NCI-H1694 treated with DMSO at 0.1 percent for 48 hours (cell line): ENCODE results near the gene NRXN2.
A peak's percentile ranks its signal among the peaks of the same experiment; 100 is the strongest.

Experiments
- DNase-seq: peaks from one replicate; lab custom pipeline; 2025; lab: John Stamatoyannopoulos, UW

Gene NRXN2

GRCh38 chr11:64649291-64649697, 73.7 kb downstream of the NRXN2 start:
- no peak for DNase-seq

DNA sequence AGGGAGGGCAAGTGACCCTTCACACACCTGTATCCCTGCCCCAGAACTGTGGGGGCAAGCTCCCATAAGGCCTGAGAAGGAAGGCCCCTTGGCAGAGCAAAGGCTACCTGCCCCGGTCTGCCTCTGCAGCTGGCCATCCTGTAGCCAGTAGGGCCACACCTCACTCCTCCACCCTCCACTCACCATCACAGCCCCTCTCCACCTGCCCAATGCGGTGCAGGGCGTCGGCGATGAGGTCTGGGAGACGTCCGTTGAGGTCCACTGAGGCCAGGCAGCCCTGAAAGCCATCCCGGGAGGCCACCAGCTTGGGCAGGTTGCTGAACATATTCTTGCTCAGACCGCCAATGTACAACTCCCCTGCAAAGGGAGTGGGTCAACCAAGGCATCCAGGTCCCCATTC, 74.4 kb downstream of the NRXN2 start:
- no peak for DNase-seq

GRCh38 chr11:64647019-64647779, 75.8 kb downstream of the NRXN2 start:
- DNase-seq = no peak

DNA sequence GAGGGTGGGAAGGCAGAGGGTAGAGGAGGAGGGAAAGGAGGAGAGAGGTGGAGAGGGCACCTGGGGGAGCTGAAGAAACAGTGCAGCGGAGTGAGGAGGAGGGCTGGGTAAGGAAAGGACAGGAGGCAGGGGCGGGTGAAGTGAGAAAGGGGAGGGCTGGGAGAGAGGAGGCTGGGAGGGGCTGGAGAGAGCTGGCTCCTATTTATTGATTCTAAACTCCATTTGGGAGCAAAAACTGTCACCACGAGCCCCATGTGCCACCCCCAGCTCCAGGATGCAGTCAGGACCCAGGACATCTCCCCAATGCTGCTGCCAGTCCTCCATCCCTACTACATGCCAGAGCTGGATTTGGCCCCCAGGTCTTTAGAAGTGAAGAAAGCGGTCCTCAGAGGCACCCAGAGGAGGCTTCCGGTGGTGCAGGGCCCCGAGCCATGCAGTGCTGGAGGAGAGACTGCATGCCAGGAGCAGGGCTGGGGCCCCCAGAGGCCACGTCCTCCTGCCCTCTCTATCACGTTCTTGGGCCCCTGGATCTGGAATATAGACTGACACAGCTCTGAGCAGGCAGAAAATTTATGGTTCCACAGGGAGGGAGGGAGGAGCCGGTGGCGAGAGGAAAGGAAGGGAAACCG, 78.2 kb downstream of the NRXN2 start:
- no peak for DNase-seq

GRCh38 chr11:64643920-64644646, 78.9 kb downstream of the NRXN2 start:
- DNase-seq = peak; percentile 30

GRCh38 chr11:64643256-64643881, 79.6 kb downstream of the NRXN2 start:
- DNase-seq = peak; percentile 31

DNA sequence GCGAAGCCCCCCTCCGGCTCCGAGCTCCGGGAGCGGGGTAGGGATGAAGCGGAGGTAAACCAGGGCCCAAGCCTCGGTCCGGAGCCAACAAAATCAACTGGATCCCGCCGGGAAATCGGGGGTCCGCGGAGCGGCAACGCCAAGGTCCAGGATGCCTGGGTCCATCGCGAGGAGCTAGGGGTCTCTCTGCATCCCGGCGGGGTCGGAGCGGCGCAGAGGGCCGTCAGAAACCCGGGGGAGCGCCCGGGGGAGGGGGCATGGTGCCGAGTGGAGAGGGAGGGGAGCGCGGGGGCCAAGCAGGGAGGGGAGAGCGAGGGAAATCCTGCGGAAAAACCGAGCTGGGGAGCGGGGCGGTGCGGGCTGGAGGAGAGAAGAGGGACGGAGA, 80.1 kb downstream of the NRXN2 start:
- DNase-seq = no peak

- no peak for DNase-seq
Measured at GRCh38 chr11:64642418-64642735, 80.6 kb downstream of the NRXN2 start.

GRCh38 chr11:64641596-64642417, 81.2 kb downstream of the NRXN2 start:
- no peak for DNase-seq

DNA sequence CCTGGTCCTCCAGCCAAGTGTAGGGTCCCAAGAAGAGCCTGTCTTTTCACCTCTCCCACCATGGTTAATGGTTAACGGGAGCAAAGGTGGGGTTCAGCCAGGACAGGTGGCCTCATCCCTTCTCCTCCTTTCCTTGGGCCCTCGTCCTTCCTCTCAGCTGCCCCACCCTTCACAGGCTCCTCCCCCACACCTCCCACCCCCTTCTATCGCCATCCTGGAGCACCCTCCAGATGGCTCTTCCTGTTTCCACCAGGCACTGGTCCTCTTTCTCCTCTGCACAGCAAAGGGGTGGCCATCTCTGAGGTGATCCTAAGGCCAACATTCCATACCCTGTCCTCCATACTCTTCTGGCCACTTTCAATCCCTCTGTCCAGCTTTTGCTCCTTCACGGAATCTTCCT, 83.1 kb downstream of the NRXN2 start:
- DNase-seq = no peak

DNA sequence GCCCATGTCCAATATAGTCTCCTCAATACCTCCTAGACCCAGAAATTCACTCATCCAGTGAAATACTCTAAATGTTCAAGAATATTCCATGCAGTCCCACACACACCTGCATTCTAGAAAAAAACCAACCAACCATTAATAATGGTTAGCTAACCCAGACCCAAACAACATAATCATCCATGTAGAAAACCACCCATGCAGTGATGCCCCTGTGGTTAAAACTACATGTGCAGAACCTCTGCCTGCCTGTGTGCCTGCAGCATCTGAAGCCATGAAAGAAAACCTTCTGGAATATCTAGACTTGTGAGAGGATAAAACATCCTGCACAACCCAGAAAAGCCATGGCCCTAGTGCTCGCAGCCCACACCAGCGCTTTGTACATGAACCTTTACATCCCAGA, 84.2 kb downstream of the NRXN2 start:
- no peak for DNase-seq

DNA sequence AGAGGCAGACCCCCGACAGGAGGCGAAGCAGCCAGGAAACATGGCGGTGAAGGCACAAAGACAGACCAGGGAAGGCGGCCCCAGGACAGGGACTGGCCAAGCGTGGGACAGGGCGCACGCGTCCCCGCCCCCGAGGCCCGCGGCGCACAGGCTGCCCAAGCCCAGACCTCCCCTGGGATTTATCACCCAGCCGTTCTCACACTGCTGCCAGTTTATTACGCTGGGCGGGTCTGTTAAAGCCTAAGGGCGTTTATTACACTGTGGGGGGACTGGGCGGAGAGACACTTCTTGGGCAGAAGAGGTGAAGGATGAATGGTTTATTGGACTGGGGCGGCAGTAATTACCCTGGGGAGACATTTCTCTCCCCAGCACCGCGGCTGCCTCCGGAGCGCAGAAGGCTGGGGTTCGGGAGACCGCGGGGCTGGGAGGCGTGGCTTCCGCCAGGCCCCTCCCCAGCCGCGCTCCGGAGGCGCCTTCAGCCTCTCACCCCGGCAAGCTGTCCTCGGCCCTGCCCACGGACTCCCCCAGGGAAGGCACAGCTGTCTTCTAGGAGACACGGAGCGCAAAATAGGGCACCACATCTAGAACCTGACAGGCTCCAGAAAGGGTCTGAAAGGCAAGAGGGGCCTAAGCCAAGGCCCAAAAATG, 84.9 kb downstream of the NRXN2 start:
- DNase-seq = no peak

DNA sequence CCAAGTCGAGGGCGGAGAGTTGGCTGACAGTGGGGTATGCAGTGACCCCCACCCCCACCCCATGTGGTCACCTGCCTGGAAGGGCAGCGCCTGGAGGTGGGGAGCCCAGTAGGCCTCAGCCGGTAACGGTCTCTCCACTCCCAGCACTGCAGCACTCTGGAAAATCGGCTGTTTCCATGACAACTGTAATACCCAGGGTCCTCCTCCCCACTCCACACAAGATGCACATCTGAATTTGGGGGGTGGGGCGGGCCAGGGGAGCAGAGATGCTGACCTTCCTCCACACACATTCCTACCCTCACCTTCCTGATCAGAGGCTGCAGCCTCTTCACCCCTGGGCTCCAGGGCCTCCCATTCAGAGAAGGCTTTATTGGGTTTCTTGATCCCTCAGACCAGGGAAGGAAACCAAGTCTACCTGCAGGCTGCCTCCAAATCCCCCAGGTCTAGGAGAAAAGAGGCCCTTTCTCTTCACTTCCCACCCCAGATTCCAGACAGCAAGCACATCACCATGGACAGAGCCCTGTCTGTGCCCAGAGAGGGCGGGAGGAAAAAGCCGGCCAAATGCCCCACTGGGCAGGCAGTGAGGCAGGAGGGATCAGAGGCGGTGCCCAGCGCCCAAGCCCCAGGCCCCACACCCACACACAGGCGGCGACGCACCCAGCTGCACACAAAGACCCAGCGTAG, 85.5 kb downstream of the NRXN2 start:
- DNase-seq = no peak

- no peak for DNase-seq
Measured at GRCh38 chr11:64633555-64634159, 89.3 kb downstream of the NRXN2 start.

DNA sequence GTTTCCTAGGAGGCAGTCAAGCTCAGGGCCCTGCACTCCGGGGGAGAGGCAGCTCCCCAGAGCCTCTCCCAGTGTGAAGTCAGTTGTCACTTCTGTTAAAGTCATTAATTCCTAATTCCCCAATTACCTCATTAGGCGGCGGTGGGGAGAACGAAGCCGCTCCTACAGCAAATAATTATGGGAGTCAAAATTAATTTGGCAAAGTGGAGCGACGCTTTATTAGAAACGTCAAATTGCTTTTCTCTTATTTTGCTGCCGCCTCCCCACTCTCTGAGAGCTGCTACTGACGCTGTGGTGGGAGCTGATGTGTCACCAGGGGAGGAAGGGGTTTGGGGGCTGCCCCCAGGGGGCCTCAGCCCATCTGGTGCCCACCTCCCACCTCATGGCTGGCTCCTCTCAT, 90.3 kb downstream of the NRXN2 start:
- no peak for DNase-seq

GRCh38 chr11:64632237-64632636, 90.8 kb downstream of the NRXN2 start:
- DNase-seq = no peak

GRCh38 chr11:64631675-64632074, 91.3 kb downstream of the NRXN2 start:
- no peak for DNase-seq

DNA sequence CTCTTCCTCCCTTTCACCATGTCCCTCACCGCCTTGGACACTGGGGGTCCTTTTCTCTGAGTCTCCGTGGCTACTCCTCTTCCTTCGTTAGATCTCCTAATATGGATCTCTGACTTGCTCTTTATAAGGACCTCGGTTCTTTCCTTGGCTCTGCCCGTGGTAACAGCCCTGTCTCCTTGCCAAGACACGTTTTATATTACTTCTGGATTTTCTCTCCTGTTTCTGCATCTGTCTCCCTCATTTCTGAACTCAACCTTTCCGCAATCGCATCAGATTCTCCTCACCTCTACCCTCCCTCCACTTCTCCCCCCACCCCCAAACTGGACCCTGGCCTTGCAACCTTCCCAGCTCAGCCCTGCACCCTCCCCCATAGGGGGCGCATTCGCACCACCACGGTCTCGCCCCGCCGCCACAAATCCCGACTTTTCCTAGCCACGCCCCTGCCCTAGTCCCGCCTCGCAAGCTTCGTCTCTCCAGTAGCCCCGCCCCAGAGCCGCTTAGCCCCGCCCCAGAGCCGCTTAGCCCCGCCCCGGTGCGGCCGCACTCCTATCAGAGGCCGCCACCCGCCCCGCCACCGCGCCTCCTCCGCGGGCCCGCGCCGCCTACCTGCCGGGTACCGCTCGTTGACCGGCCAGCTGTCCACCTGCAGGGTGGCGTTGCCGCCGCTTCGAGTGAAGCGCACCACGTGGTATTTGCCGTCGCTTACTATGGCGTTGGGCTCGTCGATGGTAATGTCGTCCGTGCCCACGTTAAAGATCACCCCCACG, 93.0 kb downstream of the NRXN2 start:
- no peak for DNase-seq

GRCh38 chr11:64629103-64629502, 93.9 kb downstream of the NRXN2 start:
- DNase-seq = no peak

DNA sequence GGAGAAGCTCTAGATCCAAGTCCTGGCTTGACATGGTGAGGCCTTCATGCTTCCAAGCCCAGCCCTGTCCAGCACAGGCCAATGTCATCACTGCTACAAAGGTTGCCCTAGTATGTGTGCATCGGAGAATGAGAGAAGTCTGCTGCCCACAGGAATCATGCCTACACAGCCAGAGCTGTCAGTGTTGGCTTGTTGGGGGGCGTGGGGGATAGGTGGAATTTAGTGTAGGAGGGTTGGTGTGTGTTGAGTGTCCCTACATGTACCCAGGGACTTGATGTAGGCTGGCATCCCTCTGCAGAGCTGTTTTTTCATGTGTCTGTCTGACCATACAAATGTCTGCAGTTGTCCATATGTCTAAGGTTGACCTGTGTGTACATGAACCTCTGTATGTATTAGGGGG, 94.4 kb downstream of the NRXN2 start:
- no peak for DNase-seq
